ENCODE results near the gene GOLGA7B.

Gene GOLGA7B

GRCh38 chr10:97849687-97850402, at the start of gene GOLGA7B:
Gene GOLGA7B, plus strand, starts transcription at chr10:97849843. Its CDS starts 461 bp downstream, at chr10:97850304.
- no peak for DNase-seq (ENCODE audit: low read depth in 2 of 2)

GRCh38 chr10:97800474-97800873, 49.2 kb upstream of the GOLGA7B start:
- no peak for DNase-seq (ENCODE audit: low read depth in 2 of 2)

GRCh38 chr10:97801422-97801821, 48.2 kb upstream of the GOLGA7B start:
- DNase-seq (ENCODE audit: low read depth in 2 of 2) = no peak

GRCh38 chr10:97805096-97805884, 44.4 kb upstream of the GOLGA7B start:
- no peak for DNase-seq (ENCODE audit: low read depth in 2 of 2)

GRCh38 chr10:97805949-97806348, 43.7 kb upstream of the GOLGA7B start:
- no peak for DNase-seq (ENCODE audit: low read depth in 2 of 2)

- no peak for DNase-seq (ENCODE audit: low read depth in 2 of 2)
Measured at GRCh38 chr10:97810446-97810845, 39.2 kb upstream of the GOLGA7B start.

GRCh38 chr10:97811958-97812357, 37.7 kb upstream of the GOLGA7B start:
- no peak for DNase-seq (ENCODE audit: low read depth in 2 of 2)

- no peak for DNase-seq (ENCODE audit: low read depth in 2 of 2)
Measured at GRCh38 chr10:97812696-97813095, 36.9 kb upstream of the GOLGA7B start.

- no peak for DNase-seq (ENCODE audit: low read depth in 2 of 2)
Measured at GRCh38 chr10:97813311-97813710, 36.3 kb upstream of the GOLGA7B start.

GRCh38 chr10:97814996-97815395, 34.6 kb upstream of the GOLGA7B start:
- DNase-seq (ENCODE audit: low read depth in 2 of 2) = no peak

- no peak for DNase-seq (ENCODE audit: low read depth in 2 of 2)
Measured at GRCh38 chr10:97816609-97817008, 33.0 kb upstream of the GOLGA7B start.

- DNase-seq (ENCODE audit: low read depth in 2 of 2) = no peak
Measured at GRCh38 chr10:97818572-97818971, 31.1 kb upstream of the GOLGA7B start.

- no peak for DNase-seq (ENCODE audit: low read depth in 2 of 2)
Measured at GRCh38 chr10:97820096-97820704, 29.4 kb upstream of the GOLGA7B start.

GRCh38 chr10:97821308-97822038, 28.2 kb upstream of the GOLGA7B start:
- no peak for DNase-seq (ENCODE audit: low read depth in 2 of 2)

- DNase-seq (ENCODE audit: low read depth in 2 of 2) = no peak
Measured at GRCh38 chr10:97822261-97822687, 27.4 kb upstream of the GOLGA7B start.

- no peak for DNase-seq (ENCODE audit: low read depth in 2 of 2)
Measured at GRCh38 chr10:97823734-97824133, 25.9 kb upstream of the GOLGA7B start.

GRCh38 chr10:97825020-97825760, 24.5 kb upstream of the GOLGA7B start:
- DNase-seq (ENCODE audit: low read depth in 2 of 2) = no peak

- no peak for DNase-seq (ENCODE audit: low read depth in 2 of 2)
Measured at GRCh38 chr10:97826892-97827291, 22.8 kb upstream of the GOLGA7B start.

- DNase-seq (ENCODE audit: low read depth in 2 of 2) = no peak
Measured at GRCh38 chr10:97827702-97828291, 21.8 kb upstream of the GOLGA7B start.

- no peak for DNase-seq (ENCODE audit: low read depth in 2 of 2)
Measured at GRCh38 chr10:97828721-97829120, 20.9 kb upstream of the GOLGA7B start.

GRCh38 chr10:97830064-97830463, 19.6 kb upstream of the GOLGA7B start:
- DNase-seq (ENCODE audit: low read depth in 2 of 2) = no peak
